Fibroblast of the aortic adventitia (primary cell): Measurements from ENCODE around the gene CACNA1F. TPM values are rescaled to one million over a fixed set of nuclear protein-coding genes. Genes with fewer than 3 reads are reported as not detected.
A peak's percentile ranks its signal among the peaks of the same experiment; 100 is the strongest.
"Not testable (repeated sequence)": the region's sequence is repeated elsewhere in the genome, so short reads cannot be mapped to it uniquely, and the experiment has no call there.

Experiments used
- DNase-seq: peaks from one replicate; pipeline ENCODE4 v3.0.0-alpha.2; 2010; ENCODE audit warnings: low read depth
- H3K4me3 ChIP-seq: 2 replicates; pipeline ENCODE4 v1.5.1; 2011; ENCODE audit warnings: low read depth, mild to moderate bottlenecking, control low read depth, low read length, moderate library complexity
- total RNA-seq: library from RNA; depleted of rRNA; stranded (reverse); fragments of >200 nt; gene quantifications from 2 replicates; pipeline ENCODE4 v1.2.3, GENCODE V29; 2012; ENCODE audit warnings: low replicate concordance
- TF ChIP-seq, protein P1 (sequence below): IDR thresholded peaks from 2 replicates; pipeline ENCODE4 v1.5.1; 2011; ENCODE audit warnings: mild to moderate bottlenecking, low read length, control low read depth, inconsistent platforms; ENCODE audit not compliant: insufficient read depth

Gene CACNA1F
- total RNA-seq, 1 donor, result not detected

DNA sequence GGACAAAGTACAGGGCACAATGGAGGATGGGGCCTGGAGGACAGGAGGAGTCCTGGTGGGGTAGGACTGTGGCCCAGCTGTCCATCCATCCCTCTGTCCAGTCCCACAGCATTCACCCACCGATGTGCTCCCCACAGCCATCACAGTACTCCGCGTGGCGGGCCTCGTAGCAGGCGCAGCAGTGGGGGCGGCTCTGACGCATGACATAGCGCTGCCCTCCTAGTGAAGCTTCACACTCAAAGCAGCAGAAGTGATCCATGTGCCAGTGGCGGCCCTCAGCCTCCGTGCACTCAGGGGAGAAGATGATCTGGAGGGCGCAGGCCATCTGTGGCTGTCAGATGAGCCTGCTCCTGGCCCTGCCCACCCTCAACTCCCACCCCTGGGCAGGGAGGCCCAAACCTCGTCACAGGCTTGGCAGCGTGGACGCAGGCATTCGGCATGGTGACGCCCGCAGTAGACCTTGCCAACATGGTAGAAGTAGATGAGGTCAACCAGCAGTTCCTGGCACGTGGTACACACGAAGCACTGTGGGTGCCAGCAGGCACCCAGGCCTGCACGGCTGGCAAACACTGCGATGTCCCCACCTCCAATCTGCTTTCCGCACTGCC lies 55.2 kb downstream of the CACNA1F start:
- H3K4me3 ChIP-seq, result no peak overlapping the region
- no peak for DNase-seq
- TF ChIP-seq, protein P1, sequence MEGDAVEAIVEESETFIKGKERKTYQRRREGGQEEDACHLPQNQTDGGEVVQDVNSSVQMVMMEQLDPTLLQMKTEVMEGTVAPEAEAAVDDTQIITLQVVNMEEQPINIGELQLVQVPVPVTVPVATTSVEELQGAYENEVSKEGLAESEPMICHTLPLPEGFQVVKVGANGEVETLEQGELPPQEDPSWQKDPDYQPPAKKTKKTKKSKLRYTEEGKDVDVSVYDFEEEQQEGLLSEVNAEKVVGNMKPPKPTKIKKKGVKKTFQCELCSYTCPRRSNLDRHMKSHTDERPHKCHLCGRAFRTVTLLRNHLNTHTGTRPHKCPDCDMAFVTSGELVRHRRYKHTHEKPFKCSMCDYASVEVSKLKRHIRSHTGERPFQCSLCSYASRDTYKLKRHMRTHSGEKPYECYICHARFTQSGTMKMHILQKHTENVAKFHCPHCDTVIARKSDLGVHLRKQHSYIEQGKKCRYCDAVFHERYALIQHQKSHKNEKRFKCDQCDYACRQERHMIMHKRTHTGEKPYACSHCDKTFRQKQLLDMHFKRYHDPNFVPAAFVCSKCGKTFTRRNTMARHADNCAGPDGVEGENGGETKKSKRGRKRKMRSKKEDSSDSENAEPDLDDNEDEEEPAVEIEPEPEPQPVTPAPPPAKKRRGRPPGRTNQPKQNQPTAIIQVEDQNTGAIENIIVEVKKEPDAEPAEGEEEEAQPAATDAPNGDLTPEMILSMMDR, result no peak

DNA sequence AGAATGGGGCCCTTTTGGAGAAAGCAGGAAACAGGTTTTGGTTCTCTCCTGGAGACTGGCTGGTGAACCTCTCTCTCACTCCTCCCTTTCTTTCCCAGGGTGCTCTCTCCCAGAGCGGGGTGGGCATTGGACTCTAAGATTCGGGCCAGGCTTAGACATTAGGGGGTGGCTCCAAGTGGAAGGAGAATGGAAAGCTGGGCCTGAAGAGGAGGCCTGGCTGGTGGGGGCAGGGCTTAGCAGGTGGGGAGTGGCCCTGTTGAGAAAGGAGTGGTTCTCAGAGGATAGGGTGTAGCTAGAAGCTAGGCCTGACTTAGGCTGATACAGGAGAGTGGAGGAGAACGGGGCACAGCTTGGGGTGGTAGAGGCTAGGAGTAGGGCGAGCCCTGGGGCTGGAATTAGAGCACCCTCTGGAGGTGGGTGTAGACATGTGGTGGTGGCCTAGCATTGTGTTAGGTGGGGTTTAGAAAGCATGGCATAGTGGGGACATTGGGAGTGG lies 55.8 kb downstream of the CACNA1F start:
- no peak overlapping the region for H3K4me3 ChIP-seq
- TF ChIP-seq, protein P1, result peak; percentile 8
- DNase-seq, result no peak

- DNase-seq, result no peak
- no peak overlapping the region for H3K4me3 ChIP-seq
- TF ChIP-seq, protein P1, result no peak
These were observed 56.5 kb downstream of the CACNA1F start for GRCh38 chrX:49176421-49177326.

DNA sequence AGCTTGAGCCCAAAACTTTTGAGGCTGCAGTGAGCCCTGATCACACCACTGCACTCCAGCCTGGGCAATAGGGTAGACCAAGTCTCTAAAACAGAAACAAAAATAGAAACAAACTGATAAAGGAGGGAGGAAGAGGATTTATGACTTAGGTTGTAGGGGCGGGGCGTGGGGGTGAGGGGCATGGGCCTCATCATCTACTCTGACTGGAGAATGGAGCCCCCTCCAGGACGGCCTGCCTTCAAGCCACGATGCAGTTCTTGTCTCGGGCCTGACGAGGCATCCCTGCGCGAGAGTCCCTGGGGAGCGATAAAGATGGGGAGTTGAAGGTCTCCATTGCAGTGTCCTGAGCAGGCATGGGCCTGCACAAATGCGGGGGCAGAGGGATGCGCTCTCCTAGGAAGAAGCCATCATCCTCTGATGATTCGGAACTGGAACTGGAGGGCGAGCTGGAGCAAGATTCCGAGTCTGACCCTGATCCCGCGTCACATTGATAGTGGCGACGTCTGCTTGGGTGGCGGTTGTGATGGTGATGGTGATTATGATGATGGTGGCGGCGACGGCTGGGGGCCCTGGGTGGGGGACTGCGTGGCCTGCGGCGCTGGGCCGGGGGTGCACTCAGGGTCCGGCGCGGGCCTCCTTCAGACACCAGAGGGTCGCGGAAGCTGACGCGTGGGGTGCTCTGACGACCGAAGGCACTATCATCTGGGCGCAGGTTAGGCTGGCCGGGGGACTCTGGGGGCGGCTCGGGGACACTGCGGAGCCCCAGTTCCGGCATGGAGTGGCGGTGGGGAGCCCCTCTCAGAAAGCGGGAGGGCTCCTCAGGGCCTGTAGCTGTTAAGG lies 57.5 kb downstream of the CACNA1F start:
- TF ChIP-seq, protein P1, result no peak
- DNase-seq, result no peak
- no peak overlapping the region for H3K4me3 ChIP-seq

DNA sequence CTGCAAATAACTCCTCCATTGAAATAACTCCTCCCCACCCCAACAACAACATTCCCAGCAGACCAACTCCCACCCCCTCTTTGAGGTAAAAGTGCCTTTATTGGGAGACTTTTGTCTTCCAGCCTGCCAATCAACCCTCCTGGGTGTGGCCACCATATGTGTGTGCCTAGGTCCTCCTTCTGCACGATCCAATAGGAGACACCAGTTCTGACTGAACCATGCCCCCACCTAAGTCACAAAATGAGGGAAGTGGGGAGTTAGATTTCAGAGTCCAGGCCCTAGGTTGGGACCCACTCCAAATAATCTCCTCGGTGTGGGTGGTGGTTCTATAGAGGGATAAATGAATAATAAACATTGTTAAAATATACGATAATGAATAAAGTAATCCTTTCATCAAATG lies 58.4 kb downstream of the CACNA1F start:
- TF ChIP-seq, protein P1, result no peak
- H3K4me3 ChIP-seq, result no peak overlapping the region
- DNase-seq, result no peak

GRCh38 chrX:49173544-49173943 lies 59.6 kb downstream of the CACNA1F start:
- not testable (repeated sequence) for DNase-seq
- H3K4me3 ChIP-seq, result peak overlapping the region; percentile 72
